ENCODE data around the gene PLEKHB1.
A peak's percentile ranks its signal among the peaks of the same experiment; 100 is the strongest.

Gene PLEKHB1

DNA sequence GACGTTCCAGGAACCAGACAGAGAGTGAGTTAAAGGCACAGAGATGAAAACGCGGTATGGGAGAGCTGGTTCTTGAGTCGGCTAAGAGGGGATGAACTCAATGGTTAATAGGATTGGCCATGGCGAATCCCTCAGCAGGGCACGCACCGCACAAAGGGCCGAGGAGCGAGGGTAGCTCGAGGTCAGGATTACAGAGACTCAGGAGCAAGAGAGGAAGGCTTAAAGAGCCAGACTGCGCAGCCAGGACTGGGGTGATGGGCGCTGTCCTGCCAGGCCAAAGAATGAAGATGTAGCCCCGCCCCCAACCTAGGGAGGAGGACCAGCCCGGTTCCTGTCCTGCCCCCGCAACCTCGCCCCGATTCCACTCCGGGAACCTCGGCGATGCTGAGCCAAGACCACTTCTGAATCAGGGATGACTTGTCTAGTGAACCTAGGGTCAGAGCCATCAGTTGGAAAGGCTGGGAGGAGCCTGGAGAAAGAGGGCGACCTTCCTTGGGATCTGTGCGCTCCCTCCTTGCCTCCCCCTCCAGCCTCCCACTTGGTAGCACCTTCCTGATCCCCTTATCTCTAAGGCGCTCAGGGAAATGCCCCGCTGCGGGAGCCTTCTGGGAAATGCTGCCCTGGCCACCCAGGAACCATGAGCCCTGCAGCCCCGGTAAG, at the start of gene PLEKHB1:
Gene PLEKHB1 (plus strand): TSS at position 610 of the 660 bp plus-strand sequence. CDS start 28 bp downstream, at position 638.
- H3K4me2 ChIP-seq (ENCODE audit: low read length), result peak within 1 kb of the TSS; percentile 67

GRCh38 chr11:73597336-73597955, 48.9 kb upstream of the PLEKHB1 start:
- no peaks in the 10 kb centered on the region for H3K9me2 ChIP-seq (replicated peaks; ENCODE audit: control insufficient read depth, low read length)
- H3K9me3 ChIP-seq (ENCODE audit: control insufficient read depth, insufficient read depth, low read length), result no peaks in the 10 kb centered on the region
- H3K36me3 ChIP-seq (ENCODE audit: control insufficient read depth, low read length), result no peaks in the 10 kb centered on the region; the same call in 1 of the 2 replicates
- peak overlapping the region; percentile 88 for H3K4me2 ChIP-seq (ENCODE audit: low read length)
- peaks cover 54% of the 10 kb centered on the region for H3K79me2 ChIP-seq (ENCODE audit: control insufficient read depth, low read length)
- 0 out of 2 replicates have a peak, but pooled peaks cover 4% of the 10 kb centered on the region for H4K20me1 ChIP-seq (ENCODE audit: control insufficient read depth, insufficient read depth, low read depth, low read length)
- peaks cover 29% of the 10 kb centered on the region for H3F3A ChIP-seq (ENCODE audit: control insufficient read depth, insufficient read depth)
- H3K27me3 ChIP-seq (ENCODE audit: control insufficient read depth, low read length), result no peaks in the 10 kb centered on the region
- peak overlapping the region; percentile 80 for H3K27ac ChIP-seq (ENCODE audit: low read depth, low read length)
- H3K4me3 ChIP-seq (ENCODE audit: low read length), result peak overlapping the region; percentile 88
- H3K4me1 ChIP-seq (ENCODE audit: control insufficient read depth, low read length), result peaks cover 54% of the 10 kb centered on the region
- no peak for TF ChIP-seq CTCF (IDR thresholded peaks at IDR 0.05; ENCODE audit: low read depth, low read length, poor library complexity, severe bottlenecking)
- TF ChIP-seq EZH2phosphoT487 (IDR thresholded peaks at IDR 0.05; ENCODE audit: borderline replicate concordance, low read length), result no peak

More for the DNA sequence above, at the start of gene PLEKHB1:
- no peaks in the 10 kb centered on the region for H3K79me2 ChIP-seq (ENCODE audit: control insufficient read depth, low read length)
- no peaks in the 10 kb centered on the region for H3K9me2 ChIP-seq (replicated peaks; ENCODE audit: control insufficient read depth, low read length)
- no peak for TF ChIP-seq CTCF (IDR thresholded peaks at IDR 0.05; ENCODE audit: low read depth, low read length, poor library complexity, severe bottlenecking)
- TF ChIP-seq EZH2phosphoT487 (IDR thresholded peaks at IDR 0.05; ENCODE audit: borderline replicate concordance, low read length), result no peak
- H4K20me1 ChIP-seq (ENCODE audit: control insufficient read depth, insufficient read depth, low read depth, low read length), result no peaks in the 10 kb centered on the region
- no peaks in the 10 kb centered on the region for H3F3A ChIP-seq (ENCODE audit: control insufficient read depth, insufficient read depth)
- H3K4me1 ChIP-seq (ENCODE audit: control insufficient read depth, low read length), result peaks cover 31% of the 10 kb centered on the region
- H3K4me3 ChIP-seq (ENCODE audit: low read length), result peak within 1 kb of the TSS; percentile 56
- H3K9me3 ChIP-seq (ENCODE audit: control insufficient read depth, insufficient read depth, low read length), result no peaks in the 10 kb centered on the region
- no peak within 1 kb of the TSS for H3K27ac ChIP-seq (ENCODE audit: low read depth, low read length)
- peaks cover 13% of the 10 kb centered on the region for H3K27me3 ChIP-seq (ENCODE audit: control insufficient read depth, low read length)
- no peaks in the 10 kb centered on the region for H3K36me3 ChIP-seq (ENCODE audit: control insufficient read depth, low read length)

DNA sequence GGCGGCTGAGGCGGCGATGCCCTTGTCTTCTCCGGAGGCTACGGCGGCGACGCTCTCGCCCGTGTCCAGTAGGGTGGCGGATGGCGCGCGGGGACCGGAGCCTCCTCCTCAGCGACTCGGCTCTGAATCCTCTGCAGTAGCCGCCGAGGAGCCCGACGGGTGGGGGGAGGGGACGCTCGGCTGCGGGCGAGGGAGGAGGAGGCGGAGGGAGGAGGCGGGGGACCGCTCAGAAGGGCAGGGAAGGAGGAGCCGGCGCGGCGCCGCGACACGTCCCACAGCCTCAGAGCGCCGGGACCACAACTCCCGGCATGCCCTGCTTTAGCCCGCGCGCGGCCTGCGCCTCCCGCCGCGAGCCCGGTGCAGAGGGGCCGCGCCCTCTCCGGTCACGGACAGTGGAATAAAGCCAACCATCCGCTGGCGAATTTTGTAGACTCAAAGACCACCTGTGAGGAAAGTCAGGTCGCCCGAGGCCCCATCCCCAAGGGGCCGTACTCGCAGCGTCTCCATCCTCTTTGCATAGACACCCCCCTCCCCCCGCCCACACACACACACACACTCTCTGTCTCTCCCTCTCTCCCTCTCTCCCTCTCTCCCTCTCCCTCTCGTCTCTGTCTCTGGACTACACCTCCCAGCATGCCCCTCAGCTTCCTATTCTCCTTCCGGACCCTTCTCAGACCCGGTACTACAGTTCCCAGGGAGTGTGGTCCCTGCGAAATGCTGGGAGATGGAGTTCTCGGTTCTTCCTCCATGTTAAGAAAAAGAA, 48.2 kb upstream of the PLEKHB1 start, which contains the start of gene FAM168A:
Gene FAM168A (minus strand): TSS at position 157 of the 763 bp plus-strand sequence. CDS start 129,638 bp downstream, outside the sequence.
- H3K9me2 ChIP-seq (replicated peaks; ENCODE audit: control insufficient read depth, low read length), result no peaks in the 10 kb centered on the region
- H3K9me3 ChIP-seq (ENCODE audit: control insufficient read depth, insufficient read depth, low read length), result no peaks in the 10 kb centered on the region
- H3K4me1 ChIP-seq (ENCODE audit: control insufficient read depth, low read length), result peaks cover 47% of the 10 kb centered on the region
- no peaks in the 10 kb centered on the region for H3K27me3 ChIP-seq (ENCODE audit: control insufficient read depth, low read length)
- peak within 1 kb of the TSS; percentile 80 for H3K27ac ChIP-seq (ENCODE audit: low read depth, low read length)
- 0 out of 2 replicates have a peak, but pooled peaks cover 4% of the 10 kb centered on the region for H4K20me1 ChIP-seq (ENCODE audit: control insufficient read depth, insufficient read depth, low read depth, low read length)
- peak within 1 kb of the TSS; percentile 88 for H3K4me2 ChIP-seq (ENCODE audit: low read length)
- H3K79me2 ChIP-seq (ENCODE audit: control insufficient read depth, low read length), result peaks cover 47% of the 10 kb centered on the region
- peak within 1 kb of the TSS; percentile 88 for H3K4me3 ChIP-seq (ENCODE audit: low read length)
- TF ChIP-seq CTCF (IDR thresholded peaks at IDR 0.05; ENCODE audit: low read depth, low read length, poor library complexity, severe bottlenecking), result peak; percentile 42
- no peak for TF ChIP-seq EZH2phosphoT487 (IDR thresholded peaks at IDR 0.05; ENCODE audit: borderline replicate concordance, low read length)
- H3K36me3 ChIP-seq (ENCODE audit: control insufficient read depth, low read length), result no peaks in the 10 kb centered on the region
- H3F3A ChIP-seq (ENCODE audit: control insufficient read depth, insufficient read depth), result peaks cover 23% of the 10 kb centered on the region
